HG02973 (cell line): ENCODE measurements around the gene TMA7.
"Not testable (repeated sequence)": the region's sequence is repeated elsewhere in the genome, so short reads cannot be mapped to it uniquely, and the experiment has no call there.

Experiments
- ATAC-seq: cut with Tn5 transposase; IDR thresholded peaks from one replicate; pipeline ENCODE4 v1.9.1; 2021; ENCODE audit warnings: moderate library complexity; ENCODE audit not compliant: unreplicated experiment

Gene TMA7

DNA sequence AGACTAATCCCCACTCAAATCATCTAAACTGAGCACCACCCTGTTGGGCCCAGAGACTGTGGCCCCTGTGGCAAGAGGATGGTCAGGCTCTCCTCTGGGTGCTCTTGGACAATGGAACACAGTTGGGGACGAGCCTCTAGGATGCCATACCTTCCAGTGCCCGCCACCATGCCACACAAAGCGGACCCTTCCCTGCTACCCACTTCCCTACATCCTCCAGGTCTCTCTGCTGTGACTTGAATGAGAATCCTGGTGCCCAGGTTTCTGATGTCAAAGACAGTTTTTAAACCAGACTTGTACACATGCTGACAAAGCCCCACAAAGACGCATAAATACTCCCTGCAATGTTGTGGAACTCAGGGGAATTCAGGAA, 4.8 kb upstream of the TMA7 start:
- ATAC-seq = no peak

DNA sequence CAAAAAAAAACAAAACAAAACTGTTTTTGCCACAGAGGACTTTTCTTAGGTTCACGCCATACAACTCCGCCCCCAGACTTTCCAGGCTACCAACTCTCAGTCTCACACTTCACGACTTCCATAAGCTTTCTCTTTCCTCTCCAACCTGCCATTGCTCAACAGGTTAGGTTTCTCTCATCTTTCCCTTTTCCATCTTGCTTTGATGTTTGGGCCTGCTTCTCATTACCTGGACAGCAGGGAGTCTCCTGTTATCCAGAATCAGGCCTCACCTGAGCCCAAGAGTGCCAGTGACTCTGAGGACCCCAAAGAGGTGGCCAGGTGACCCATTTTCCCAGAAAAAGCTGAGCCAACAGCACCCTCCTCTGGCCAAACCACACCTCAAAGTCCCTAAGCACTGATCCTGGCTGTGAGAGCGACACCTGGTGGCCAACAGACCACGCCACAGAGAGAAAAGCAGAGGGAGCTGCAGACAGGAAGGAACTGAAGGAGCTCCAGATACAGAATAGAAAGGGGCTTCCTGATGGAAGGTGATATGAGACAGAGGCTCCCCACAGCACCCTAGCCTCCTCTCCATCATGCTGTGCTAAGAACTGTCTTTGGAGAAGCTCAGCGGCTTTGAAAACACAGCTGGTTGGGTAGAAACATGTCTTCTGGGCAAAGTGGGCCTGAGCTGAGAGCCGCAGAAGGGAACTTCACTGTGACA, 4.1 kb upstream of the TMA7 start:
- ATAC-seq = no peak

DNA sequence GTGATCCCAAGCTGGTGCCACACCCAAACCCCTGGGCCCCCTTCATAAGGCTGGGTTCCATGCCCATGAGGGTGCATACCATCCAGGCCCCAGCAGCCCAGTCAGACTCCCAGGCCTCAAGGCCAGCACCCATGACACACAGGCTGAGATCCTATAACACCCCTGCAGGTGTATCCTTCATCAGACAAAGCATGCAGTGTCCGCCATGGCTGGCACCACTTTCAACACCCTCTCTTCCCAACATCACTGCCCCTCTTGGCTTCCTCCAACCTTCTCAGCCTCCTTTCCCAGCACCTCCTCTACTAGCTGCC, 3.6 kb upstream of the TMA7 start:
- no peak for ATAC-seq

DNA sequence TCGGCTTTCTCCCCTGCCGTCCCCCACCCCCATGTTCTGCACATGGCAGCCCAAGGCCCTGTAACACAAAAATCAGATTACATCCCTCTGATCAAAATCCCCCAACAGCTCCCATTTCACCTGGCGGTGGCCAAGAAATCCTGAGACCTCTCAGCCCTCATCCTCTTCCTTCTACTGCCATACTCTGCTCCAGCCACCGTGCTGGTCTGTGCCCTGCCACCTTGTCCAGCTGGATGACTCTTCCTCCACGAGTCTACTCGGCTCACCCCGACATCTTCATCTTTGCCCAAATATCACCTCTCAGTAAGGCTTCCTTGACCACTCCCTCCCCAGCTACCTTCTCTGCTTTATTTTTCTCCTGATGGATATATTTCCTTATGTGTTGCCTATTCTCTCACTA, 3.2 kb upstream of the TMA7 start:
- ATAC-seq = no peak

DNA sequence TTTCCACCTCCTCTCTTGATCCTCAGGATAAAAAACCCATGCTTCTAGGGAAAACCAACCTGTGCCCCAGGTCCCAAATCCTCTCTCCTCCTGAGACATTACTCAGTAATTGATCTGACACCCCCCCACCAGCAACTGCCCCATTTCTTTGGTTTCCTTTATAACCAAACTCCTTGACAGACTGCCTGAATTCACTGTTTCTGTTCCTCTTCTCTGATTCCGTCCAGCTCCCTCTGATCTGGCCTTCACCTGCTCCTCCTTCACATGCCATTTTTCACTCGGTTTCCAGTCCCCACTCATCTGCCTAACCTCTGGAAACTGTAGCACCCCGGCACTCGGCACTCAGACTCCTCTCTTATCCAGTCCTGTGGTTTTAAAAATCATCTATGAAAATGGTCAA, 2.2 kb upstream of the TMA7 start:
- no peak for ATAC-seq

DNA sequence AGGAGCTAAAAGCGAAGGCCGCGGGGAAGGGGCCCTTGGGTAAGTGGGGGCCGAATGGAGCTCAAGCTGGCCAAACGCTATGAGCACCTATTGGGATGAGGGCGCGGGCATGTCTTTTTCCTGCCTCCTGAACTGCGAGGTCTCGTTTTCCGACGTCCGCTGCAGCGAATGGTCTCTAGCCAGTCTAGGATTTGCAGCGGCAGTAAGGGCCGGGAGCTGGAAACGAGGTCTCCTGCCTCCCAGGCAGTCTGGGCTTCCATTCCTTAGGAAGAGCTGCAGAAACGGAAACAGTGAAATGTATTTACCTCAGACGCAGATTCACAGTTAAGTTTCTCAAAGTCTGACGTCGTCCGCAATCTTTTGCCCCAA, 517 bp downstream of the TMA7 start:
- no peak for ATAC-seq

DNA sequence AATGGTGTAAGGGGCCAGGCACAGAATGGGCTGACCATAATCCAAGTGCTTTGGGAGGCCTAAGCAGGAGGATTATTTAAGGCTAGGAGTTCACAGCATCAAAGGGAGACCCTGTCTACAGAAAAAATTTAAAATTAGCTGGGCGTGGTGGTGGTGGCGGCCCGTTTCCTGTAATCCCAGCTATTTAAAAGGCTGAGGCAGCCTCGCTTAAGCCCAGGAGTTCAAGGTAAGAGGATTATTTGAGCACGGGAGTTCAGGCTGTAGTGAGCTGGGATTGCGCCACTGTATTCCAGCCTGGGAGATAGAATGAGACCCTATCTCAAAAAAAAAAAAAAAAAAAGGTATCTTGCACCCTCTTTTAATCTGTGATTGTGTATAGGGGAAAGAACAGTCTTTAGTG, 1.9 kb downstream of the TMA7 start:
- ATAC-seq = no peak

DNA sequence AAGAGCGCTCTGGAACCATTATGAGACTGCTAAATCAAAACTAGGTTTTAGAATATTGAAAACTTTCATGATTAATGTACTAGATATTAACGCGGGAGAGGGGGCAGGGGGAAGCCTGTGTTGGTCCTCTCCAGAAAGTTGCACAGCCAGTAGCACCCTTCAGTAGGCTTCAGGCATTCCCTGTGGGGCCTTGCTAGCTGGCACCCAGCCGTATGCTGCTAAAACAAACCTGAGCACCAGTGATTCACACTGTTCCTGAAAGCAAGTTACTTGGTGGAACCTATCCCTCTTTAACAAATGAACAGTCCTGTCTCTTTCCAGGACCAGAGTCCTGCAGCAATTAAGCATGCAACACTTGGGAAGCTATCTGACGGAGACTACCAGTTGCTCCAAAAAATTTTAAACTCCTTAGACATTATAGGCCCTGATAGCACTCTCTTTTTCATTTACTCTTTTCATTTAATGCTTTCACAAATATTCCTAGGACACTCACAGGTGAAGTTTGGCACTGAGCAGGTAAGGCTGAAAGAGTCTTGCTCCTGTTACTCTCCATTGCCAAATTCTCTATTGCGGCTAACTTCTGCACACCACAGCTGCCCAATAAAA, 5.3 kb downstream of the TMA7 start:
- no peak for ATAC-seq

DNA sequence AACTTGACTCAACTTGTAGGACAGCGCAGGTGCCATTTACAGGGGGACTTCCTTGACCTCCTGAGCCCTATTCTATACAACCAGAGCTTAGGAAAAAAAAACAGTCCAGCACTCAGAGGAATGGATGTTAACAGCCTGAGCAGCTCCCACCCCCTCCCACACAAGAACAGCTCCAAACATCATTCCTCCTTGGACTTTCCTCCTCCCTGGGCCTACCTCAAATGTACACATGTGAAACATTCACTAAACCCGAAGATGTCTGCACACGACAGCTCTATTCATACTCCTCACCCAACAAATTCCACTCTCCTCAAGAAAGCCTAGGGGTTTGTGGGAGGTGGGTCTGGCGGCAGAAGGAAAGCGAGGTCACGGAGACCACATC, 6.0 kb downstream of the TMA7 start:
- no peak for ATAC-seq

DNA sequence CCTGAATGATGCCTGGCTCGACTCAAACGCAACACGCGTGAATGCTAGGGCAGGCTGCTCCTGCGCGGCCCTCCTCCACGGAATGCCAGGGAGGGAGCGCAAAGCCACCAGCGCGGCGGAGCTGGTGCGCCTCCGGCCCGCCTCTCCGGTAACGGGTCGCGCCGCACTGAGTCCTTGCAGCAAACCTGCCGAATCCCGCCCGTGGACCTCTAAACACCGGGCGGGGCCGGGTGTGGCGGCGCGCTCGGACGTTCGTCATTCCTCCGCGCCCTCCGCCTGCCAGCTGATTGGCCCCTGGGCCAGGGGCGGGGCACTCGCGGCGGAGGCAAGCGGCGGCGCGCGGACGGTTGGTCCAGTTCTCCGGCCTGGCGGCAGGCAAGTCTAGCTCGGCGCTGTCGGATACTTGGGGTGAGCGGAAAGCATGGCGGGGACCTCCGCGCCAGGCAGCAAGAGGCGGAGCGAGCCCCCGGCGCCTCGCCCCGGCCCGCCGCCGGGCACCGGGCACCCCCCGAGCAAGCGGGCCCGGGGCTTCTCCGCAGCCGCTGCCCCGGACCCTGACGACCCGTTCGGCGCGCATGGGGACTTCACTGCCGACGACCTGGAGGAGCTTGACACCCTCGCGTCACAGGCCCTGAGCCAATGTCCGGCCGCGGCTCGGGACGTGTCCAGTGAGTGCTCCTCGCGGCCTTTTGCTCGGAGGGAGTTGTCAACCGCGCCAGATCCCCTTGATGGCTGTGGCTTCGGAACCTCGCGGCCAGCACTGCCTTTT, 6.6 kb downstream of the TMA7 start, which contains the start of gene ATRIP:
Gene ATRIP (plus strand): TSS at position 313 of the 769 bp plus-strand sequence. CDS start 109 bp downstream, at position 422.
- ATAC-seq = peak; percentile 82

DNA sequence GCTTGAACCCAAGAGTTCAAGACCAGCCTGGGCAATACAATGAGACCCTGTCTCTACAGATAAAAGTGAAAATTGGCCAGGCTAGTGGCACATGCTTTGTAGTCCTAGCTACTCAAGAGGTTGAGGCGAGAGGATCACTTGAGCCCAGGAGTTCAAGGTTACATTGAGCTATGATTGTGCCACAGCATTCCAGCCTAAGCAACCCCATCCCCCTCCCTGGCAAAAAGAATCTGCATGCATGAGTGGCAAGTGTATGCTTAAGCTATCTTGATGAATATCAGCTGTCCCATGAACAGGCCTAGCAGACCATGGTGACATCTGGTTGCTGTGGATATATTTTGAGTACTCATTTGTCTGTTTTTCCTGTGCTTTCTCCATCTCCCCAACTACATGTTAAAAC, 11.2 kb downstream of the TMA7 start:
- no peak for ATAC-seq

DNA sequence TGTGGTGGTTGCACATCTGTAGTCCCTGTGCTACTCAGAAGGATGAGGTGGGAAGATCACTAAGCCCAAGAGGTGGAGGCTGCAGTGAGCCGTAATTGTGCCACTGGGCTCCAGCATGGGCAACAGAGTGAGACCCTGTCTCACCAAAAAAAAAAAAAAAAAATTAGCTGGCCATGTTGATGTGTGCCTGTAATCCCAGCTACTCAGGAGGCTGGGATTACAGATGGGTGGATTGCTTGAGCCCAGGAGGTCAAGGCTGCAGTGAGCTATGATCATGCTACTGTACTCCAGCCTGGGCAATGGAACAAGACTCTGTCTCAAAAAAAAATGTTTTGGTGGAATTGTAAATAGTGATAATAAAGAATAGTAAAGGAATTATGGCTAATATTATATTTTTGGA, 16.4 kb downstream of the TMA7 start:
- ATAC-seq = no peak

DNA sequence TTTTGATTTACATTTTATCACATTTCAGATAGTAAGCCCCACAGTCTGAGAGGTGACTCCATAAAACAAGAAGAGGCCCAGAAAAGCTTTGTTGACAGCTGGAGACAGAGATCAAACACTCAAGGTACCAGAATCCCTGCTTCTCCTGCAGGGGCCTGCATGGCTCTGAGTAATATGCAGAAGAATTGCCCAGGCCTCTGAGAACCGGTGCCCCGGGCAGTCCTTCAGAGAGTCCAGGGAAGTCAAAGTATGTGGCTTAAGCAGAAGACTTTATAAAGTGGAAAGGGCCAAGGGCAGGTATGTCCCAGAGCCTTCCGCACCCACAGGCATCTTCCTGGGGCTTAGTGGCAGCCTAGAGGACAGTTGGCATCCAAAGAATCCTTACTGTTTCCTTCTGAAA, 19.3 kb downstream of the TMA7 start:
- no peak for ATAC-seq

DNA sequence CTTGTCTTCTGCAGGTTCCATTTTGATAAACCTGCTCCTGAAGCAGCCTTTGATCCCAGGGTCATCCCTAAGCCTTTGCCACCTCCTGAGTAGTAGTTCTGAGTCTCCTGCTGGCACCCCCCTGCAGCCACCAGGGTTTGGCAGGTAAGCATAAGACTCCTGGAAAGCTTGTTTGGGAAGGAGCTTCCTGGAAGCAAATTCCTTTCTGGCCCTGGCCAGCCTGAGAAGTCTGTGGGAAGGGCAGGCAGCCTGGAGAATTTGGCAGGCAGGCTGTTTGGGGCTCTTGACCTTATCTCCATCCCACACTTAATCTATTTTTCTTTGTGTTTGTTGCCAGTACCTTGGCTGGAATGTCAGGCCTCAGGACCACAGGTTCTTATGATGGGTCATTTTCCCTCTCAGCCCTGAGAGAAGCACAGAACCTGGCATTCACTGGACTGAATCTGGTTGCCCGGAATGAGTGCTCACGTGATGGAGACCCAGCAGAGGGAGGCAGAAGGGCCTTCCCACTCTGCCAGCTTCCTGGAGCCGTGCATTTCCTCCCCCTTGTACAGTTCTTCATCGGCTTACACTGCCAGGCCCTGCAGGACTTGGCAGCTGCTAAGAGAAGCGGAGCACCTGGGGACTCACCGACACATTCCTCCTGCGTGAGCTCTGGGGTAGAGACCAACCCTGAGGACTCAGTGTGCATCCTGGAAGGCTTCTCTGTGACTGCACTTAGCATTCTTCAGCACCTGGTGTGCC, 19.9 kb downstream of the TMA7 start:
- no peak for ATAC-seq

DNA sequence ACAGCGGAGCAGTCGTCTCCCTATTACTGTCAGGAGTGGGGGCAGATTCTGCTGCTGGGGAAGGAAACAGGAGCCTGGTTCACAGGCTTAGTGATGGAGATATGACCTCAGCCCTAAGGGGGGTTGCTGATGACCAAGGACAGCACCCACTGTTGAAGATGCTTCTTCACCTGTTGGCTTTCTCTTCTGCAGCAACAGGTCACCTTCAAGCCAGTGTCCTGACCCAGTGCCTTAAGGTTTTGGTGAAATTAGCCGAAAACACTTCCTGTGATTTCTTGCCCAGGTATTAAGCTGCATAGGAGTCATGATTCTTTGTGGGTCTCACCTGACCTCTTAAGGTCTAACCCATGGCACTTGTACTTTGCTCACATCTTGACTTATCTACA, 20.5 kb downstream of the TMA7 start:
- no peak for ATAC-seq

DNA sequence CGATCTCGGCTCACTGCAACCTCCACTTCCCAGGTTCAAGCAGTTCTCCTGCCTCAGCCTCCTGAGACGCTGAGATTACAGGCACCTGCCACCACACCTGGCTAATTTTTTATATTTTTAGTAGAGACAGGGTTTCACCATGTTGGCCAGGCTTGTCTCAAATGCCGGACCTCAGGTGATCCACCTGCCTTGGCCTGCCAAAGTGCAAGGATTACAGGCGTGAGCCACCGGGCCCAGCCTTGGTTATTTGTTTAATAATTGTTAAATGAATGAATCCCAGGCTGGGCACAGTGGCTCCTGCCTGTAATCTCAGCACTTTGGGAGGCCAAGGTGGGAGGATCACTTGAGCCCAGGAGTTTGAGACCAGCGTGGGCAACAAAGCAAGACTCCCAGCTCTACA, 21.7 kb downstream of the TMA7 start:
- not testable (repeated sequence) for ATAC-seq

DNA sequence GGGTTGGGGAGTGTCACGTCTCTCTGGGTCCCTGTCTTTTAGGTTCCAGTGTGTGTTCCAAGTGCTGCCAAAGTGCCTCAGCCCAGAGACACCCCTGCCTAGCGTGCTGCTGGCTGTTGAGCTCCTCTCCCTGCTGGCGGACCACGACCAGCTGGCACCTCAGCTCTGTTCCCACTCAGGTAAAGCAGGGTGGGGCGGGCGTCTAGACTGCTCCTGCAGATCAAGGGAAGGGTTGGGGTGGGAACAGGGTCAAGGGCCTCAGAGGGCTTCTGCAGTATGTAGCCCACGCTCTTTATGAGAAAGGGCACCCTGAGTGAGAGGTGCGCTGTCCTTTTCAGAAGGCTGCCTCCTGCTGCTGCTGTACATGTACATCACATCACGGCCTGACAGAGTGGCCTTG, 23.6 kb downstream of the TMA7 start:
- no peak for ATAC-seq

DNA sequence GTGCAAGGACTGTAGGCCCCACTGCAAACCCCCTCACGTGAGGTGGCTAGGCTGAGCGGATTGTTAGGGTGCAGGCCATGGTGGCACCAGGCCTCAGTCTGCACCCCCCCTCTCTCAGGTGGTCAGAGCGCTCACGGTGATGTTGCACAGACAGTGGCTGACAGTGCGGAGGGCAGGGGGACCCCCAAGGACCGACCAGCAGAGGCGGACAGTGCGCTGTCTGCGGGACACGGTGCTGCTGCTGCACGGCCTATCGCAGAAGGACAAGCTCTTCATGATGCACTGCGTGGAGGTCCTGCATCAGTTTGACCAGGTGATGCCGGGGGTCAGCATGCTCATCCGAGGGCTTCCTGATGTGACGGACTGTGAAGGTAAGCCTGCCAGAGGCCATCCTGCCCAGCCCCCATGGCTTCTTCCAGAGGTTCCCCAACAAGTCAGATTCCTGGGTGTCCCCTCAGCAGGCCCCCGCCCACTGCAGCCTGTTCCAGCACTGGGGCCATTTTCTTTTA, 24.7 kb downstream of the TMA7 start:
- ATAC-seq = no peak

DNA sequence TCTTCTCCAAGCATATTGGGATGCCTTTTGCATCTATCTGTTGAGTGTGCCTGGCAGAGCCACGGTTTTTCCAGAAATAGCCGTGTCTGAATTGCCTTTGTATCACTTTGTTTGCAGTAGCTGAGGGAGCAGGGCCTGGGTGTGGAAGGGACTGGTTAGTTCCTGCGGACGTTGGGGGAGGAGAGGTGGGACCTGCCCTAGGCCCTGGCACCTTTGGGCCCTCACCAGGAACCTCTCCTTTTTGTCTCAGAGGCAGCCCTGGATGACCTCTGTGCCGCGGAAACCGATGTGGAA, 25.1 kb downstream of the TMA7 start:
- no peak for ATAC-seq

DNA sequence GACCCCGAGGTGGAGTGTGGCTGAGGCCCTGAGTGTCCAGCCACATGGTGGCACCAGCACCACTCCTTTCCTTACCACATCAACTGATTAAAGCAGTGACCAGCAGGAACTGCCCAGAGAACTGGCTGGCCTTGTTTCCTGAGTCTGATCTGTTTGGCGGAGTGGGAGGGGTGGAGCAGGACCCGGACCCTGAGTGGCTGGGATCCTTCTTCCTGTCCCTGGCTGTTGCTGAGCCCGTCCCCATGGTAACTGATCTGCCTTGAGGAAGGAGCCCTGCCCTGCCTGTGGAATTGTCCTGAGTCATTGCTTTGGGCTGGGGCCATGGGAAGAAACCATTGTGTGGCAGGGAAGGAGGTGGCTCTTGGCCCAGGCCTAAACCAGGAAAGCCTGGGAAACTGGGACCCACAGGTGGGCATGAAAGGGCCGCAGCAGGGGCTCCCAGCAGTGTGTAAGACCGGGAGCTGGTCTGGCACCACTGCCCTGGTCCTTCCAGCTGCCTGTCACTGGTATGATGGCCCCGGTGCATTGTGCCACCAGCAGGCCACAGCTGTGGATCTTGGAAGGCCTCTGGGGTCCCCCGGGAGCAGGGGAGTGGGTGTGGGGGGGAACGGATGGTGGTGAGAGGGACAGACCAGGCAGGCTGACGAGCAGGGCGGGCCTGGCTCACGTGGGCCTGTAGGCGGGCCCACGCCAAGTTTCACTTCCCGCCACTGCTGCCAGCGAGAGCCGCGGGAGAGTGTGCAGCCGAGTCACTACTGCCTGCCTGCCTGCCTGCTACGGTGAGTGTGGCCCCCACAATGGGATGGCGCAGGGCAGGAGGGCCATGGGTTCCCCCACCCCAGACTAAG, 25.7 kb downstream of the TMA7 start:
- ATAC-seq = peak; percentile 67
